Measurements from ENCODE around the gene XYLT1.
"Not testable (repeated sequence)": the region's sequence is repeated elsewhere in the genome, so short reads cannot be mapped to it uniquely, and the experiment has no call there.

Gene XYLT1

DNA sequence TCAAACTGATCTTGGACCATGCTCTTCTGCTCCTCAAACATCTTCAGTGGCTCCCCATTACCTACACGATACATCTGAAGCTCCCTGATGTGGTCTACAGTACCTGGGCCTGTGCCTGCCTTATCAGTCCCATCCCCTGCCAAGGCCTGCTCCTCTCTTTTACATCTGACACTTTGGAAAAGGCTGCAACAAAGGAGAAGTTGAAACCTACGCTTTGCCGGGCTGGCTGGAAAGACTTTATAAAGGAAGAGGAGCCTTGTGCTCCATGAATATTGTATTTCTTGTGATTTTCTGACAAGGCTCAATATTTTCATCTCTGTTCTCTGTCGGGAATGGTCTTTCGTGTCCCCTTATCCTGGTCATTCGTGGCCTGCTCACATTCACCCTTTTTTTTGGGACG, 132.5 kb downstream of the XYLT1 start:
- DNase-seq (ENCODE audit: low read depth, low spot score): no peak

DNA sequence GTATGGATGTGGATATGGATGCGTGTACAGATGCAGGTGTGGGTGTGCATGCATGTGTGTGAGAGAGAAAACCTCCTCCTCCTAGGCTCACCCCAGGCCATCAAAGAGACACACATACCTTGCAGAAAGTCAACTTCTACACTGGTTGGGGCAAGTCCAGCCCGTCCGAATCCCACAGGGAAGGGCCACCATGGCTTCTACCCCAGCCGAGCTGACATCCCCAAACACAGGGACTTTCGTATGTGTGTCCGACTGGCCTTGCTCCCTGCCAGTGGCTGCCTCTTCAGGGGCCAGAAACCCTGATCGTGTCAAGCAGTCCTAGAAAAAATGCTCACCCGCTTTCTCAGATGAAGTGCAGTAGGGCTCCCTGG, 134.2 kb downstream of the XYLT1 start:
- no peak for DNase-seq (ENCODE audit: low read depth, low spot score)

DNA sequence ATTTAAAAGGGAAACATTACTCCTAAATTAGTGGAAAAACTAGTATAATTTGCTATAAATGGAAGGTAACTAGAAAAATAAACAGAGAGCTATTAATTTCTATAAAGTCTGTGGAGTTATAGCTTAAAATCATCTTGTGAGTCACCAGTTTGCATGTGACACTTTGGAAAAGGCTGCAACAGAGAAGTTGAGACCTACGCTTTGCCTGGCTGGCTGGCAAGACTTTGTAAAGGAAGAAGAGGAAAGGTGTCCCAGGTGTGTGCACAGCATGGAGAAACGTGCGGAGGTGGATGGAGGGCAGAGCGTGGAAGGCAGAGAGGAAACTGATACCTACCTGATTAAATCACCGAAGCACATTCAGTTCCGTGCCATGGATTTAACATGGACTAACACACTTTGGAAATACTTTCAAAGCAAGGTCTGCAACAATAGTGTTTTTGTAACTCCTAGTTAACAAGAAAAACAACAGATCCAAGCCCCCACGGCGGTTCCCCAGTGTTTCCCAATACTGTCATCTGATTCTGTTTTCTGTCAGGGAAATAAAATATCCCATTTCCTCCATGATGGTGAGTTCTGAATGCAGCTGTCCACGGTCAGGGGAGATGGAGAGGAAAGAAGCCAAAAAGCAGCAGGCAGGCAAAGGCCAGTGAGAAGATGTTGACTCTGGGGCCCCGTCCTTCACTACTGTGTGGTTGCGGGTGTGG, 134.8 kb downstream of the XYLT1 start:
- DNase-seq (ENCODE audit: low read depth, low spot score): no peak

GRCh38 chr16:17335406-17335805, 135.4 kb downstream of the XYLT1 start:
- DNase-seq (ENCODE audit: low read depth, low spot score): not testable (repeated sequence)

GRCh38 chr16:17334096-17334495, 136.7 kb downstream of the XYLT1 start:
- no peak for DNase-seq (ENCODE audit: low read depth, low spot score)

DNA sequence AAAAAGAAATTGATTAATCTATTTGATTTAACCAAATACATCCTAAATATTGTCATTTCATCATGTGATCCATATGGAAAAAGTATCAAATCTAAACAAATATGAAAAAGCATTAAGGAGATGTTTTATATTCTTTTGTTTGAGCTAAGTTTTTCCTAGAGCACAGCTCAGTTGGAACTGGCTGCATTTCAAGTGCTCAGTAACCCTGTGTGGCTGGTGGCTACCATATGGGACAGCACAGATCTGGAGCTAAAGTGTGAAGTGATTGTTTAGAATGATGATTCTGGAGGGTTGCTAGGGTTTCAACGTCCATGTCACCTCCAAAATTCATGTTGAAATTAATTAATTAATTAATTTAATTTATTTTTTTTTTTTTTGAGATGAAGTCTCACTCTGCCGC, 137.5 kb downstream of the XYLT1 start:
- no peak for DNase-seq (ENCODE audit: low read depth, low spot score)

DNA sequence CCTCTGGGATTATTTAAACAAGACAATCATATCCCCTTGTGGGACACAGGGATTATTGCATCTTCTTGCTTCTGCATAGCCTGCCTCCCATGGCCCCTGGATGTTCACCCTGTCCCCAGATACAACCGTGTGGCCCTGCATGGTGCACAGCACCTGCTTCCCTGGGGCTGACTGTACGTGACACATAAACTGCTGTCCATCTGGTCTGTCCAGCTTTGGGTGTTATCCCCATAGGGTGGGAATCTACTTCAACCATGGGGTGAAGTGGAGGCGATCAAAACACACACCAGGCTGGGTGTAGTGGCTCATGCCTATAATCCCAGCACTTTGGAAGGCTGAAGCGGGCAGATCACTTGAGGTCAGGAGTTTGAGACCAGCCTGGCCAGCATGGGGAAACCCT, 138.8 kb downstream of the XYLT1 start:
- DNase-seq (ENCODE audit: low read depth, low spot score): no peak

- DNase-seq (ENCODE audit: low read depth, low spot score): no peak
These were observed 139.6 kb downstream of the XYLT1 start for GRCh38 chr16:17331071-17331607.

GRCh38 chr16:17330044-17330443, 140.7 kb downstream of the XYLT1 start:
- no peak for DNase-seq (ENCODE audit: low read depth, low spot score)

GRCh38 chr16:17329391-17329790, 141.4 kb downstream of the XYLT1 start:
- no peak for DNase-seq (ENCODE audit: low read depth, low spot score)

DNA sequence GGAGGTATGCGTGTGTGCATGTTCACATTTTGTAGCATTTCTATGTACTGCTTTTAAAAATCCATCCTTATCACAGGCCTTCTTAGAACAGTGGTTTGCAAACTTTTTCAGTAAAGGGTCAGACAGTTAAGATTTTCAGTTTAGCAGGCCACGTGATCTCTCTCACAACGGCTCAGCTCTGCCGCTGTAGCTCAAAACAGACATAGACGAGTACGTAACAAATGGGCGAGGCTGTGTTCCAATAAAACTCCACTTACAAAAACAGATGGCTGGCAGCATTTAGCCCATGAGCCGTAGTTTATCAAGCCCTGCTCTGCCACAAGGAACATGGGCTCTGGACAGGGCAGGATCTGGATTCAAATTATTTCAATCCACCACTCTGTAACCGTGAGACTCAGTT, 141.8 kb downstream of the XYLT1 start:
- DNase-seq (ENCODE audit: low read depth, low spot score): no peak

- no peak for DNase-seq (ENCODE audit: low read depth, low spot score)
These were observed 143.0 kb downstream of the XYLT1 start for GRCh38 chr16:17327664-17328335.

DNA sequence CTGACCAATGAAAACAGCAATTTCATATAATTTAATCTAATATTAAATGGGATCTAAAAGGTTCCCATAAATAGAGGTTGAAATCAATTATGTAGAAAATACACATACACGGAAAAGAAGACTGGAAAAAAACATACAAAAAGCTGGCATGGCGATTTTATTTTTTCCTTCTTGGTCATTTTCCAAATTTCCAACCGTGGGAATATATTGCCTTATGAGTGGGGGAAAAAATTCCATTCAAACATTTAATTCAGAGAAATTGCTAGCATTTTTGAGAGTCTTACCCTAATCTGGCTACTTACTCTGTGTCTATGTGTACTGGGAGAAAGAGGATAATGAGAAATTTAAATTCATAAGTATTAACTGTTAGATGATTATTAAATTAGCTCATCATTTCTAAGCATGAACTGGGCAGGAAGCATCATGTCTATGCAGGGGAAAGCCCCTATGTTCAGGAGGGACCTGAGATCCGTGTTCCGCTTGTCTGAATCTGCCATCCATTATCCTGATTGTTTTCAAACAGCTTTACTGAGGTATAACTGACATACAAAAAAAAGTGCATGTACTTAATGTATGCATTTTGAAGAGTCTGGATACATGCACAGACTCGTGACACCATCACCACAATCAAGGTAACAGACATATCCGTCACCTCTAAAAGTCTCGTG, 145.2 kb downstream of the XYLT1 start:
- DNase-seq (ENCODE audit: low read depth, low spot score): no peak

GRCh38 chr16:17324451-17324850, 146.3 kb downstream of the XYLT1 start:
- no peak for DNase-seq (ENCODE audit: low read depth, low spot score)

- no peak for DNase-seq (ENCODE audit: low read depth, low spot score)
These were observed 147.6 kb downstream of the XYLT1 start for GRCh38 chr16:17323171-17323570.

DNA sequence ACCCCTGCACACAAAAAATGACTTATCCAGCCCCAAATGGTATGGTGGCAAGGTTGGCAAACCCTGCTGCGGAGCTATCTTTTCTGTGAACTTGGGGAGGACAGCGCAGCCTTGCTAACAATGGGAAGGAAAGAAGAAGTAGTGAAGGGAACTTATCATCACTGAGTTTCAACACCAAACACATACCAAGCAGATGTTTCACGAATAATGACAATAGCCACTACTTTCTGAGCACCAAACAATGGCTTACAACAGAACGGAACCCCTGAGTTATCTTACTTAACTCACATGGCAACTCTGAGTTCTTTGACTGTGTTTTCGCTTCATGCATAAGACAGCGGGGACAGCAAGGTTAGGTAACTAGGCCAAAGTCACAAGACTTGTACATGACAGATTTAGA, 148.9 kb downstream of the XYLT1 start:
- DNase-seq (ENCODE audit: low read depth, low spot score): no peak

DNA sequence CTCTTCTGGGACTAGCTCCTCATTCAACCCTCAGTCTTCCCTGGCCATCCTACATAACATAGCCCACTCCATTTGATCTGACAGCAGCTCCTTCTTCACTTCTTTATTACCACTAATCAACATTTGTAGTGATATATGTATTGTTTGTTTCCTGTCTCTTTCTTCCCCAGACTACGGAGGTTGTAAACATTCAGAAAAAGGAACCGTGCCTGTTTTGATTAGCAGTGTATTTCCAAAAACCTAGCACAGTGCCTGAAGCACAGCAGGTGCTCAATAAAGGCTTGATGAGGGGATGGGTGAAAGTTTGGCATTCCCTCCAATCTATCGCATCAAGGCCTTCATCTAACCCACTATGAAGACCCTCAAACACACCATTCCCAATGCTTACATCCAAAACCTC, 150.8 kb downstream of the XYLT1 start:
- DNase-seq (ENCODE audit: low read depth, low spot score): no peak

GRCh38 chr16:17318238-17318637, 152.5 kb downstream of the XYLT1 start:
- DNase-seq (ENCODE audit: low read depth, low spot score): no peak

DNA sequence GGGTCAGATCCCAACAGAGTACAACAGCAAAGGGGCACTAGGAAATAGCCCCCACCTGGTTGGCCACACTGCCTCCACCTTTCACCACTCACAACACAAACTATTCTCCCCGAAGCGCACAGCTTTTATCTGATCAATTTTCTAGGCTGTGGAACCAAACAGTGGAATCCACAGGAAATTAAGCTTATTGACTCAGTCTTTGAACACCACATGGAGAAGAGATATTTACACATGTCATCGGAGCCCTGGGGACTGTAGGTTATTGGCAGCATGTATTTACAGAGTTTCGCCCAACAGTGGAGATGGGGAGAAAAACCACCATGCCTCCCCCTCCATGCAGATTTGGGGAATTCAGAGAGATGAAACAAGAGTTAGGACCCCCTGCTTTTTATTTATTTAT, 154.8 kb downstream of the XYLT1 start:
- DNase-seq (ENCODE audit: low read depth, low spot score): no peak

GRCh38 chr16:17313793-17314547, 156.8 kb downstream of the XYLT1 start:
- DNase-seq (ENCODE audit: low read depth, low spot score): no peak

DNA sequence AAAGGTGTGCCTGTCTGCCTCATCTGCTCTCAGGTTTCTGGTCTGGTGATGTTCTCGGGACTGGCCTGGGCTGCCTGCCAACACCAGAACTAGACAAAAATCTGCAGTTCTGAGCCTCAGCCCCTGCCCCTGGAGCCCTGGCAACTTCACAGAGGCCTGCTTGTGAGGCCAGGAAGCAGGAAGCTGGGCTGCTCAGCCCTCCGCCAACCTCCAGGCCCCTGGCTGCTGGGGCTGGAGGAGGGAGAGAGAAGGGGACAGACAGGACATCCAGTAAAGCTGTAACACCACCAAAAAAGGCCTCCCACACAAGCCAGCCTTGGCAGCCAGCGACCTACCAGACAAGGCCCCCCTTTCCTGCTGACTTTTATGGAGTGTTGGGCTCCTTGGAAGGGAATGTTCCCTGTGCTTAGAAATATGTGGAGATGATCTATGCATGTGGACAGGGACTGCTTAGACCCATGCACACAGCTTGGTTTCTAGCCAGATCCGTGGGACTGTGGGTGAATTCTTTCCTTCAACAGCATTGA, 157.6 kb downstream of the XYLT1 start:
- DNase-seq (ENCODE audit: low read depth, low spot score): no peak
